HG03175 (cell line): ENCODE measurements around the gene AATK.
"Not testable (repeated sequence)": the region's sequence is repeated elsewhere in the genome, so short reads cannot be mapped to it uniquely, and the experiment has no call there.

Source experiments
- ATAC-seq: cut with Tn5 transposase; IDR thresholded peaks from one replicate; pipeline ENCODE4 v1.9.1; 2021; ENCODE audit warnings: mild to moderate bottlenecking, moderate library complexity; ENCODE audit not compliant: unreplicated experiment

AATK gene

DNA sequence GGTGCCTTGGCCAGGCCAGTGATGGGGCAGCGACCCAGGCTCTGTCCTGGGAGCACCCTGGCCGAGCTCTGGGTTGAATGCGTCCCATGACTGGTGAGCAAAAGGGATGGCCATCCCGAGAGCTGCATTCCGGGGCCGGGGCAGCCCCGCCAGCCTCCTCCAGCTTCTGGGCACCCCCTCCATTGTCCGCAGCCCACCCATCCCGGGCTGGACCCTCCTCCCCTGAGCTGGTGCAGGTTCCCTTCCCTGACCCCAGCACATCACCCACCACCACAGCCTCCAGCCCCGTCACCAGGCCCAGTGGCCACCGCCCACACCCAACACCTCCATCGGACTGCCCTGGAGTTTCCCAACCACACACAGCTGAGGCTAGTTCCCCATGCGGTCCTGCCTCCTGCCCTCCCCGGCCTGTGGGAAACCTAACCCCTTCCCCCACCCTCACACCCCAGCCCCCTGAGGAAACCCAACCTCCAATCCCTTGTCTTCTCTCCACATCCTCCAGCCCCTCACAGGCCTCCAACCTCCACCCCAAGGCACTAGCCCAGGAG is 17.0 kb downstream of the AATK start:
- no peak for ATAC-seq

DNA sequence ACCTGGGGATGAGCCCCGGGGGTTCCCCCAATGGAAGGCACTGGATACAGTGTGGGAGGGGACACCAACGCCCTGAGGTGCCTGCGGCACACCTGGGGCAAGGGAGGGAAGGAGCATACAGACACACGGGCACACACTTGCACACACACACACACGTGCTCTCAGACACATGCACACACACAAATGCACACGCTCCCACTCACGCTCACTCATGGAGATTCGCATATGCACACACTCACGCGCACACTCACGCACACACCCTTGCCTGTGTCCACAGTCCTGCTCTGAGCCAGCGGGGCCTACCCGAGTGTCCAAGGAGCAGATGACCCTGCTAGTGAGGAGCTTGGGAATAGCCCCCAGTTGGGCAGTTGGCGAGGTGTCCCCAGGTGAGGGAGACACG is 17.4 kb downstream of the AATK start:
- no peak for ATAC-seq

DNA sequence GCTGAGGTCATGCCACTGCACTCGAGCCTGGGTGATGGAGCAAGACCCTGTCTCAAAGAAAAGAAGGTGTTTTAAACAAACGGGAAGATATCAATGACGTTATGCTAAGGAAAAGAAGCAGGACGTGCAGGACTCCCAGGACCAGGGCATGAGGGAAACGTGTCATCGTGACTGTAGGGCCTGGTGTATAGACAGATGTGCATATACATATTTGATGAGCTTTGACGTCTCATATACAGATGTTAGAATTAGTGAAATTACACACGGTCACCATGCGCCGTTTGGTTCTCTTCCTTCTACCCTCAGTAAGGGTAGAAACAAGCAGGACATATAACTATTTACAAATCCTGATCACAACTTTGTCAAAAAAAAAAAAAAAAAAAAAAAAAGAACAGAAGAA is 18.3 kb downstream of the AATK start:
- ATAC-seq, result no peak

GRCh38 chr17:81146208-81146607 is 19.8 kb downstream of the AATK start:
- not testable (repeated sequence) for ATAC-seq

DNA sequence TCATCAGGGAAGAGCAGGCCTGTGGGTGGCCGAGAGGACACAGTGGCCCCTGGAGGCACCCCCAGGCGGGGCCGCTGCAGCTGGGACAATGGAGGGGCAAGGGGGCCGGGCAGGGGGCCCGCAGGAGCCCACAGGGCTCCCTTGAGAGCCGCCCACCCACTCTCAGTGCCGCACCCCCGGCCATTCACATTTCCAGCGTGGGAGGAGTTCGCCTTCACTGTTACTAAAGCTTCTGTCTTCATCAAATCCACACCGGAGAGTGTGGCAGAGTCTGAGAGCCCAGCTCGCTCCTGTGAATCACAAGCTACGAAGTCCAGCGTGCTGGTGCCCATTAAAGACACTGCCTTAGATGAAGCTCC is 21.6 kb downstream of the AATK start:
- ATAC-seq, result no peak

DNA sequence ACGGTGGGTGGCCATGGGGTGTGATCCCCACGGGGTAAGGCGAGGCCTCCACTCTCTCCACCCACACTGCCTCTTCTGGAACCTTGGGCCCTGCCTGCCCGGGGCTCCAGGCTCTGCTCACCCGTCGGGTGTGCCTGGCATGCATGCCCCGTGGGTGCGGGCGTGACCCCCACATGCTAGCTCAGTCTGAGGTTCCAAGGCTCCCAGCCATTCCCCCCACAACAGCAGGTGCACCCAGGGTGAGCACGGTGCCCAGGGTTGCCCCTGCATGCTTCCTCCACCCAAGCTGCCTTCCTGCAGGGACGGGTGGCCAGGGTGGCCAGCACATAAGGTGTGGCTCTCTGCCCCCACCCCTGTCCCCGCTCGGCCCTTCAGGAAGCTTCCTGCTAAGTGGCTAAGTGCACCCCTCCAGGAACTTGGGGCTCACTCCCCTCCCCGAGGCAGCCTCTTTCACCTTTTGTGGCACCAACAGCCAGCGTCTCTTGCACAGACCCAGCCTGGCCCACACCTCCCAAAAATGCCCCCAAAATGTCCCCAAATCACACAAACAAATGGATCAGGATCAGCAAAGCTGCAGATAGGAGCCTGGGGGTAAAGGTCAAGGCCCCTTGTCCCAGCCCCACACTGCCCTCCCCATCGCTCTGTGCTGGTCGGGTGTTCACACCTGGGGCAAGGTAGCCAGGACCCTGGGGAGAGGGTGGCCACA is 22.2 kb downstream of the AATK start:
- ATAC-seq, result no peak

GRCh38 chr17:81143200-81143527 is 22.9 kb downstream of the AATK start:
- ATAC-seq, result no peak

- no peak for ATAC-seq
Observed at GRCh38 chr17:81142301-81143199, 23.5 kb downstream of the AATK start.

GRCh38 chr17:81140695-81141094 is 25.3 kb downstream of the AATK start:
- ATAC-seq, result no peak

DNA sequence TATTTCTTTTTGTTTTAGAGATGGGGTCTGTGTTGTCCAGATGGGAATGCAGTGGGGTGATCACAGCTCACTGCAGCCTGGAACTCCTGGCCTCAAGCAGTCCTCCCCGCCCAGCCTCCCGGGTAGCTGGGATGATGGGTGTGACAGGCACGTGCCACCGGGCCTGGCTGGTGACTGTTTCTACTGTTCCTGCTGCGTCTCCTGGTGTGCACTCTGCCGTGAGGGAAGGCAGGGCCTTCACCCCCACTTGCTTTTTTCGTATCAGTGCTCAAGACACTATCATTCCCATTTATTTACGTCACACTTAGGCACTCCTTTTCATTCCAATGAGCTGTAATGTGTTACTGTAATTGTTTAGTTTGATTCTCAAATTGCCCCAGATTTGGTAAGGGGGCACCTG is 26.0 kb downstream of the AATK start:
- ATAC-seq, result no peak

- no peak for ATAC-seq
Observed at GRCh38 chr17:81139428-81139827, 26.6 kb downstream of the AATK start.

- ATAC-seq, result no peak
Observed at GRCh38 chr17:81138500-81138899, 27.5 kb downstream of the AATK start.

GRCh38 chr17:81138083-81138482 is 27.9 kb downstream of the AATK start:
- no peak for ATAC-seq

GRCh38 chr17:81137248-81137647 is 28.8 kb downstream of the AATK start:
- no peak for ATAC-seq

DNA sequence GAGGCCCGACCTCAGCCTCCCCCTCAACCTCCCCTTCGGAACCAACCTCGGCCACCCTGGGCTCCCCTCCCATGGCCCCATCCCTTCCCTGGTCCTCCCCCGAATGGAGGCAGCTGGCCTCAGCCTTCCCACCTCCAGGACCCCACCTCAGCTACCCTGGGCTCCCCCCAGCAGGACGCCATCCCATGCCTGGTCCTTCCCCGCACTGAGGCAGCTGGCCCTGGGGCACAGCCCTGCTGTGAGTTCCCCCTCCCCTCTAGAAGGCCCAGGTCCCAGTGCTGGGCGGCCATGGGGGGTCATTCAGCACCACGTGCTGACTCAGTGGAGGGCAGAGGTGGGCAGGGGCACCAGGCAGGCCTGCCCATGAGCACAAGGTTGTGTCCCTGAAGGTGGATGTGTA is 29.7 kb downstream of the AATK start:
- ATAC-seq, result no peak

DNA sequence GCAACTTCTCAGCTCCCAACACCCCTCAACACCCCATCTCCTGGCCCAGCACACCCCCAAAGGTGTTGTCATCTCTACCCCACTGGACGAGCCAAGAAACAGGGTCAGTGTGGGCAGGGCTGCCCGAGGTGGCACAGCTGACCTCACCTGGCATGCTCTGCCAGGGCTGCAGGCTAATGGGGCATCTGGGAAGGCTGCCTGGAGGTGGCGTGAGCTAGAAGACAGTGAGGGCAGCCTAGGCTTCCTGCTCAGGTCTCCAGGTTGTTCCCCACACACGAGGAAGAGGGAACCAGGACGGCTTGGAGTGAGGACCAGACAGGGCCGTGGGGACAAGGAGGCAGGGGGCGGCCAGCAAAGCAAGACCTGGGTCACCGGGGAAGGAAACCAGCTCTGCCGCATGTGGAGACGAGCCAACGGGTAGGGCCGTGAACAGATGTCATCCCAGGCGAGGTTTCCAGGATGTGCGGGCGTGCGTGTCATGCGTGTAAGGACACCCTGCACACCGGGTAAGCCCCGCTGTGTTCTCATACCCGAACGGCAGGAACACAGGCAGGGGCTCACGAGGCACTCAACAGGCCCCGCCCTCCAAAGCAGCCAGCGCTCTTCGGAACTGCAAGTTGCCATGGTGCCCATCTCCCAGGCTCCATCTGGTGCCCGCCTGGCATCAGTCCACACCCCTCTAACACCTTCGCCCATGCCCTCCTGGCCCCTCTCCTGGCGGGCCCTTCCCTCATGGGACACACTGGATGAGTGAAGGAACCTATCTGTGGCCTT is 30.3 kb downstream of the AATK start:
- ATAC-seq, result no peak

DNA sequence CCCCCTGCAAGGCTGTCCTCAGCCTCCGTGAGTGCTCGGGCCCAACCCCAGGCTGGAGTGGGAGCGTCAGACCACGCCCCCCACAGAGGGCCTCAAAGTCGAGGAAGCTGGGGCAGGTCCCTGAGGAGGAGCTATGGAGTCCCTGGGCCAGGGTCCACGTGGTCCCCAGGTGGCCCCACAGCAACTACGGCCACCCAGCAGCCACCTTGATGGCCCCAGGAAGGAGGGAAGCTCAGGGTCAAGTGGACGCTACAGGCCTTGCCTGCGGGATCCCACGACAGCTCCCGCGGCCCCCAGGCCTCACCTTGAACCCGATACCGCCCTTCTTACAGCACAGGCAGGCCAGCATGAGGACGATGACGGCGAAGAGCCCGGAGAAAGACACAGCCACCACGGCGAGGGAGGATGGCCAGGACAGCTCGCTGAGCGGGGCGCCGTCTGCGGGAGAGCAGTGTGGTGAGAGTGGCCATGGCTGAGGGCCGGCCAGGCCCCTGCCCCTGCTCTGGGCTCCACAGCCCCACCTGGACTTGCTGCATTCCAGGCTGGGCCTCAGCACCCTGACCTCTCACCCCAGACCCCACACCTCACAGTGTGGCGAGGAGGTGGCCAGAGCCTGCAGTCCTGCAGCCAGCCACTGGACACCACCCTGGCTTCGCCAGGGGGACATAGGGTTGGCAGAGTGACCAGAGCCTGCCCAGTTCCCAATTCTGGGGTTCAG is 31.8 kb downstream of the AATK start:
- no peak for ATAC-seq

GRCh38 chr17:81132770-81133723 is 33.0 kb downstream of the AATK start:
- ATAC-seq, result no peak

- ATAC-seq, result no peak
Observed at GRCh38 chr17:81132197-81132540, 33.9 kb downstream of the AATK start.
